Thoracic aorta (tissue), 2 donors: Measurements from ENCODE around the gene FGB. TPM values are rescaled to one million over a fixed set of nuclear protein-coding genes. Genes with fewer than 3 reads are reported as not detected.
"Not testable (repeated sequence)": the region's sequence is repeated elsewhere in the genome, so short reads cannot be mapped to it uniquely, and the experiment has no call there.

Source experiments
- ATAC-seq: fragments of 150-250 bp; one replicate; pipeline ENCODE4 v1.8.0; 2017; ENCODE audit warnings: low read depth; ENCODE audit not compliant: insufficient number of reproducible peaks, low FRiP score
- DNase-seq: peaks from one replicate; pipeline ENCODE4 v3.0.0-alpha.2; 2020; ENCODE audit warnings: low spot score
- H3K27ac ChIP-seq, 2 donors: fragments of 200-600 bp; sonication (generic); 1 replicate in 1 of 2; 2 replicates in 1 of 2; pipeline ENCODE4 v1.5.1; 2016; ENCODE audit warnings: mild to moderate bottlenecking in 2 of 2, moderate library complexity in 2 of 2
- H3K27me3 ChIP-seq: fragments of 200-600 bp; sonication (generic); replicated peaks from 2 replicates; pipeline ENCODE4 v1.6.0; 2016; ENCODE audit warnings: mild to moderate bottlenecking; ENCODE audit not compliant: insufficient read depth
- H3K36me3 ChIP-seq: fragments of 200-600 bp; sonication (generic); one replicate; pipeline ENCODE4 v1.5.1; 2016
- H3K4me1 ChIP-seq, 2 donors: fragments of 200-600 bp; sonication (generic); 1 replicate in 1 of 2; 2 replicates in 1 of 2; pipeline versions ENCODE4 v1.5.1 to v1.6.0; 2016; ENCODE audit warnings: low read depth in 2 of 2, mild to moderate bottlenecking in 1 of 2; ENCODE audit not compliant: control insufficient read depth in 1 of 2
- H3K4me3 ChIP-seq: fragments of 200-600 bp; sonication (generic); 2 replicates; pipeline ENCODE4 v1.5.1; 2016; ENCODE audit warnings: mild to moderate bottlenecking
- H3K9me3 ChIP-seq: fragments of 200-600 bp; sonication (generic); 2 replicates; pipeline ENCODE4 v1.5.1; 2016
- CTCF ChIP-seq: fragments of 200-600 bp; sonication (generic); IDR thresholded peaks from one replicate; pipeline ENCODE4 v1.5.1; 2019; ENCODE audit warnings: antibody characterized with exemption
- total RNA-seq, 2 donors: library from RNA; depleted of rRNA; stranded (reverse); fragments of >200 nt; gene quantifications; one replicate each; pipeline versions ENCODE4 v1.1.0 to v1.2.3, GENCODE V29; 2016

Gene FGB
- total RNA-seq, 2 donors from 2014 or later: not detected

- H3K4me3 ChIP-seq: no peak overlapping the region
- no peaks in the 10 kb centered on the region for H3K4me1 ChIP-seq
- H3K36me3 ChIP-seq: no peaks in the 10 kb centered on the region
- no peak for ATAC-seq
- H3K9me3 ChIP-seq: no peaks in the 10 kb centered on the region
- no peak for DNase-seq
- H3K27me3 ChIP-seq: no peaks in the 10 kb centered on the region
- no peak for TF ChIP-seq CTCF
- H3K27ac ChIP-seq: no peak overlapping the region
These were observed 25.4 kb downstream of the FGB start for GRCh38 chr4:154588198-154588597.

DNA sequence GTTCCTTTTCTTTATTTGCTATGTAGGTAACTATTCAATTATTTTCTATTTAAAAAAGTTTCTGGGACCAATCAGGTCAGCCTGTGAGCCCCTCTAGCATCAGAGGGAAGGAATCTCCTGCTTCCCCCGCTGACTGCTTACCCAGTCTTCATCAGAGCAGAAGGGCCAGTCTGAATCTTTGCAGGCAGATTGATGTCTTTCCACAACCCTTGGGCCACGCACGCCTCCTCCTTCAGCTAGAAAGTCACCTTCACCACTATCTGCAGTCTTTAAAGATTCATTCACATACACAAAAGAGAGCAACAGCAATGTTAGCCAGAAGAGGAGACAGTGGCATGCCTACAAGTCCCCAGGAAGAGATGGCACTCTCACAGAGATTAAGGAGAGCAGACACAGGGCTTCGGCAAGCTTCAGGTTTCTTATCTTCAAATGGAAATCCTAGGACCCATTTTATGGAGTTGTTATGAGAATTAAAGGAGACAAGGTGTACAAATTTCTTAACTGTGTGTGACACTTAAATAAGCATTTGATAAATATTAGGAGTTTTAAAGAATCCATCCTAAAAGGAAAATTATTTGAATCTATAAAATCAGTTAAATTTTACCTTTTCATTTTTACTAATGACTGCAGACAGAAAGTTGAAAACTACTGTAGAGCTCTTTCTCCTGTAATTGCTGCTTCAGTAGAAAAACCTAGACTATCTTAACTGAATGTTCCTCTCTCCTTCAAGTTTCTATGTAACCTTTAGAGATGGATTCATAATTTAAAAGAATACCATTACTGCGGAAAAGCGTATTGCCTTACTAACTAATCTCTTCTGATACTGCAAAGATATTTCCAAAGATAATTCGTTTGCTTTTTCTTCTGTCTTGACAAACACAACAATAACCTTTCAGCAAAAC lies 26.7 kb downstream of the FGB start:
- no peak for TF ChIP-seq CTCF
- DNase-seq (no peak), ATAC-seq (no peak)
- H3K4me3 ChIP-seq: no peak overlapping the region
- no peaks in the 10 kb centered on the region for H3K9me3 ChIP-seq
- H3K27me3 ChIP-seq: no peaks in the 10 kb centered on the region
- no peak overlapping the region for H3K27ac ChIP-seq
- H3K4me1 ChIP-seq: no peaks in the 10 kb centered on the region
- H3K36me3 ChIP-seq: no peaks in the 10 kb centered on the region

DNA sequence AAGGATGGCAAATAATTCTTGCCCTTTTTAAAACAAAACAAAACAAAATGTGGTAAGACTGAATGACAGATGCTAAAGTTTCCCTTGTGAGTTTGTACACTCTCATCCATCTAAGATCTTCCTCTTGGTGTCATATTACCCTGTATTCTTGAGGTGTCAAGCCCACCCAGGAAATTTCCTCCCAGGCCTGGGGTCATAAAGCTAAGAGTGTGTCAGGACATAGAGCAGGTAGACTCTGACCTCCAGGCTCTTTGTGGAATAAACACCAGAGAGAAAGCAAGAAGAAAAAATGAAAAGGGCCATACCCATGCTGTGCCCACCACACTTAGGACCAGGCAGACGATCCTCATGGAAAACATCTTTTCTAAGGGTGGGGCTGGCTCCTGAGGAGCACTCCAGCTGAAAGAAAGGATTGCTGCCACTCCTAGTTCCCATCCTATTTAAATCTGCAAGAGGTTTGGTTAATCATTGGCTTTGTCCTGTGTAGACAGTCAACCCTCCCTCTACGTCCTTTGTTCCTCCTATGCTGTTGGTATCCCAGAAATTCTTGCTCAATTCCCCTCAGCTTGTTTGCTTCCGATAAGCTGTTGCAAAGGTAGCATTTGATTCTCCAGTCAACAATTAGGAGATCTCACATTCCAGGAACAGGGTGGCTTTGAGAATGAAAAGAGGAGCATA lies 27.7 kb downstream of the FGB start, which contains the start of gene FGA:
FGA (minus strand) TSS at position 414 of the 678 bp plus-strand sequence; CDS start at position 359, 55 bp downstream.
- no peak within 1 kb of the TSS for H3K4me3 ChIP-seq
- no peak within 1 kb of the TSS for H3K27ac ChIP-seq
- H3K36me3 ChIP-seq: no peaks in the 10 kb centered on the region
- ATAC-seq (no peak), DNase-seq (no peak)
- no peaks in the 10 kb centered on the region for H3K27me3 ChIP-seq
- H3K4me1 ChIP-seq: no peaks in the 10 kb centered on the region
- no peak for TF ChIP-seq CTCF
- no peaks in the 10 kb centered on the region for H3K9me3 ChIP-seq

GRCh38 chr4:154591890-154592289 lies 29.1 kb downstream of the FGB start:
- H3K27me3 ChIP-seq: no peaks in the 10 kb centered on the region
- TF ChIP-seq CTCF: no peak
- H3K4me3 ChIP-seq: no peak overlapping the region
- no peak overlapping the region for H3K27ac ChIP-seq
- DNase-seq: no peak
- H3K36me3 ChIP-seq: no peaks in the 10 kb centered on the region
- ATAC-seq: no peak
- H3K4me1 ChIP-seq: no peaks in the 10 kb centered on the region
- H3K9me3 ChIP-seq: no peaks in the 10 kb centered on the region

- Histone ChIP-seq H3K27ac (no peak overlapping the region), H3K4me1 (no peaks in the 10 kb centered on the region), H3K36me3 (no peaks in the 10 kb centered on the region), H3K27me3 (no peaks in the 10 kb centered on the region), H3K4me3 (no peak overlapping the region), H3K9me3 (no peaks in the 10 kb centered on the region)
- ATAC-seq (no peak), DNase-seq (no peak)
- no peak for TF ChIP-seq CTCF
These were observed 31.1 kb downstream of the FGB start for GRCh38 chr4:154593868-154594267.

DNA sequence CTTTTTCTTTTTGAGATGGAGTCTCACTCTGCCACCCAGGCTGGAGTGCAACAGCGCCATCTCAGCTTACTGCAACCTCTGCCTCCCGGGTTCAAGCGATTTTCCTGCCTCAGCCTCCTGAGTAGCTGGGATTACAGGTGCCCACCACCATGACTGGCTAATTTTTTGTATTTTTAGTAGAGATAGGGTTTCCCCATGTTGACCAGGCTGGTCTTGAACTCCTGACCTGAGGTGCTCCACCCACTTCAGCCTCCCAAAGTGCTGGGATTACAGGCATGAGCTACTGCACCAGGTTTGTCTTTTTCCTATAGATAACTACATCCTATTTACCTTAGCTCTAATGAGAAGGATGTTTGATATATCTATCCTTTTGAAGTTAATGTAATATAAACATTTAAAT lies 31.5 kb downstream of the FGB start:
- not testable (repeated sequence) for H3K9me3 ChIP-seq, H3K27me3 ChIP-seq, DNase-seq, H3K36me3 ChIP-seq, ATAC-seq, H3K27ac ChIP-seq, H3K4me1 ChIP-seq, H3K4me3 ChIP-seq
